ENCODE data around the gene TMEM52B.

TMEM52B gene

DNA sequence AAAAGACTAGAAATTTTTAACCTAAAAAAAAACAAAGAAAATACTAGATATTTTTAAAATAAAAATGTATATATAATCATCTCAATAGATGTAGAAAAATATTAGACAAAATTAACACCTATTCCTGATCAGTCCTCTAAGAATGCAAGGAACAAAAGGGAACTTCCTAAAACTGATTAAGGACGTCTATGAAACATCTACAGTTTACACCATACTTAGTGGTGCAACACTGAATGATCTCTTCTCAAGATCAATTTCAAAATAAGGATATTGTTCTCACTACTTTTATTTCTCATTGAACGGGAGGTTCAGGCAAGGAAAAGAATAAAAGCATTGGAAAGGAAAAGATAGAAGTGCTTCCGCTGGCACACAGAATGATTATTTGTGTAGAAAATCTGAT, 22.9 kb upstream of the TMEM52B start:
- TF ChIP-seq, protein P1, sequence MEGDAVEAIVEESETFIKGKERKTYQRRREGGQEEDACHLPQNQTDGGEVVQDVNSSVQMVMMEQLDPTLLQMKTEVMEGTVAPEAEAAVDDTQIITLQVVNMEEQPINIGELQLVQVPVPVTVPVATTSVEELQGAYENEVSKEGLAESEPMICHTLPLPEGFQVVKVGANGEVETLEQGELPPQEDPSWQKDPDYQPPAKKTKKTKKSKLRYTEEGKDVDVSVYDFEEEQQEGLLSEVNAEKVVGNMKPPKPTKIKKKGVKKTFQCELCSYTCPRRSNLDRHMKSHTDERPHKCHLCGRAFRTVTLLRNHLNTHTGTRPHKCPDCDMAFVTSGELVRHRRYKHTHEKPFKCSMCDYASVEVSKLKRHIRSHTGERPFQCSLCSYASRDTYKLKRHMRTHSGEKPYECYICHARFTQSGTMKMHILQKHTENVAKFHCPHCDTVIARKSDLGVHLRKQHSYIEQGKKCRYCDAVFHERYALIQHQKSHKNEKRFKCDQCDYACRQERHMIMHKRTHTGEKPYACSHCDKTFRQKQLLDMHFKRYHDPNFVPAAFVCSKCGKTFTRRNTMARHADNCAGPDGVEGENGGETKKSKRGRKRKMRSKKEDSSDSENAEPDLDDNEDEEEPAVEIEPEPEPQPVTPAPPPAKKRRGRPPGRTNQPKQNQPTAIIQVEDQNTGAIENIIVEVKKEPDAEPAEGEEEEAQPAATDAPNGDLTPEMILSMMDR (IDR thresholded peaks at IDR 0.05; ENCODE audit: low read depth, low read length, missing control alignments), result no peak
- H3K4me3 ChIP-seq (ENCODE audit: low read depth, low read length), result no peak overlapping the region
- no peak for DNase-seq (ENCODE audit: low read depth)
- in situ Hi-C loops (cut with HindIII; ENCODE audit: low sequenced_read_pairs), result no loop called here

DNA sequence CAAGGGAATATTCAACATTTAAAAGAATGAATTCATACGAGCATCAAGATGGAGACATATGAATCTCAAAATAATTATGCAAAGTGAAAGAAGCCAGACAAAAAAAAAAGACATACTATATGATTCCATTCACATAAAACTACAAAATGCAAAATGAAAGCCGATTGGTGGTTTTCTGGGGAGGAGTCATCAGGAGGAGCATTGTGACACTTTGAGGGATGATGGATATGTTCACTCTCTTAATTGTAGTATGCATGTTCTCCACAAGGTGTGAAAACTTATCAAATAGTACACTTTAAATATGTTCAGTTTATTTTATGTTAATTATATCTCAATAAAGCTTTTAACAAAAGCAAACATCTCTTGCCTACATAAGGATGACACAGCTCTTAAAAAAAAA, 20.4 kb upstream of the TMEM52B start:
- TF ChIP-seq, protein P1 (IDR thresholded peaks at IDR 0.05; ENCODE audit: low read depth, low read length, missing control alignments), result no peak
- no peak for DNase-seq (ENCODE audit: low read depth)
- no peak overlapping the region for H3K4me3 ChIP-seq (ENCODE audit: low read depth, low read length)
- in situ Hi-C loops (cut with HindIII; ENCODE audit: low sequenced_read_pairs), result no loop called here

DNA sequence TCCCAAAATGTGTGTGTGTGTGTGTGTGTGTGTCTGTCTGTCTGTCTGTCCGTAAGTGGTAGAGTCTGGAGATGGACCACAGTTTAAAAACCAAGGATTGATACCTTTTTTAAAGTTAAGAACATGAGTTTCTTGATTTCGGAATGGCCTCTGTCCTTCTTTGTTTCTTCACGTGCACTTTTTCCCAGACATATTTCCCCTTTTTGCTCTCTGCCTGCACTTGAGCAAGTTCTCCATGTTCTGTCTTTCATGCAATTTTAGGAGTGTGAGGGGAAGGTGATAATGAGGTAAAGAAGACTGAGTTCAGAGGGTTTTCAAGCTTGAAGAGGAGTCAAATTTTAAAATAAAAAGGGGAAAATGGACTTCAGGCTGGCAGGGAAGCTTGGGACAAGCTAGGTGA, 19.6 kb upstream of the TMEM52B start:
- in situ Hi-C loops (cut with HindIII; ENCODE audit: low sequenced_read_pairs), result no loop called here
- DNase-seq (ENCODE audit: low read depth), result no peak
- TF ChIP-seq, protein P1 (IDR thresholded peaks at IDR 0.05; ENCODE audit: low read depth, low read length, missing control alignments), result no peak
- no peak overlapping the region for H3K4me3 ChIP-seq (ENCODE audit: low read depth, low read length)

DNA sequence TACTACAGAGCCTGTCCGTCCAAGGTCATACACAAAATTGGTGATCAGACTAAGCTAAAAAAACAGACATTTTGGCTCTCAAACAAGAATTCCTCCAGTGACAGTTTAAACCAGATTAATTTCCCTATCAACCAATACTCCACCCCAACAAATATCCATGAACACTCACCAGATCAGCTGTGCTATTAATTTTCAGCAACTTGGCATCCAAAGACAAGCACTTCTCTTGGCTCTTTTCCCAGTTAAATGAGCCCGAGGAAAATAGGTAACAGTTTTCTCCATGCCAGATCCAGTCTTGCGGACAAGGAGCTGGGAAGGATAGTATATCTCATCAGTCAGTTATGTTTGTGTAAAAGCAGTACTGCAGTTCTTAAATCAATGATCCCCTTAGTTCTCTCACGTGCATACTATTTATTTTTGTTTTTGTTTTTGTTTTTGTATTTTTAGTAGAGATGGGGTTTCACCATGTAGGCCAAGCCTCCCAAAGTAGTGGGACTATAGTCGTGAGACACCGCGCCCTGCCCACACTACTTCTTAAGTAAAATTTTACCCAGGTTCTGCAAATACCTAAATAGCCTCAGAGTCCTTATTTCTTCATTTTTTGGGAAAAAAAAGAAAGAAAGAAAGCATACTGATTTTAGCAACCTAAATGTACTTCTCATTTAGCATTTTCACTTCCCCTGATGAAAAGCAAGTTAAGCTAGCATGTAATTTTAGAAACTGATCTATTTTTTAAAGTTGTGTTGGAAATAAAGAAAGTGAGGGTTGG, 18.0 kb upstream of the TMEM52B start:
- no peak overlapping the region for H3K4me3 ChIP-seq (ENCODE audit: low read depth, low read length)
- TF ChIP-seq, protein P1 (IDR thresholded peaks at IDR 0.05; ENCODE audit: low read depth, low read length, missing control alignments), result no peak
- DNase-seq (ENCODE audit: low read depth), result no peak
- in situ Hi-C loops (cut with HindIII; ENCODE audit: low sequenced_read_pairs), result loop anchor here (5.0 kb wide), 1 partner anchor 66 kb away; no protein-coding TSS in a partner anchor

DNA sequence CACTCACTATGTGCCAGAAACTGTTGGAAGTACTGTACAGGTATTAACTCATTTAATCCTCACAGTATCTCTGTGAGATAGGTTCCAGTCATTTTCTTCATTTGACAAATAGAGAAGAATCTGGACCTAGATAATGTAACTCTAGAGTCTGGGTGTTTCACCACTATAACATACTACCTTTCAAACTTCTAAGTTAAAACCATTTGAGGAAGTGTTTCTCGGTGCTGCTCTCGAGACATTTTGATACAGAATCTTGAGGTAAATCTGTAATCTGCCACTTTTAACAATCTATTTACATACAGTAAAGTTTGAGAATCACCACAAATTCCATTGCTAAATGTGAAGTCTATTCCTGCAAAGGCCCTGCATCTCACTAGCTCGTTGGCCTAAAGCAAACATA, 15.7 kb upstream of the TMEM52B start:
- no peak overlapping the region for H3K4me3 ChIP-seq (ENCODE audit: low read depth, low read length)
- DNase-seq (ENCODE audit: low read depth), result no peak
- in situ Hi-C loops (cut with HindIII; ENCODE audit: low sequenced_read_pairs), result loop anchor here (5.0 kb wide), 1 partner anchor 64 kb away; no protein-coding TSS in a partner anchor
- TF ChIP-seq, protein P1 (IDR thresholded peaks at IDR 0.05; ENCODE audit: low read depth, low read length, missing control alignments), result no peak

DNA sequence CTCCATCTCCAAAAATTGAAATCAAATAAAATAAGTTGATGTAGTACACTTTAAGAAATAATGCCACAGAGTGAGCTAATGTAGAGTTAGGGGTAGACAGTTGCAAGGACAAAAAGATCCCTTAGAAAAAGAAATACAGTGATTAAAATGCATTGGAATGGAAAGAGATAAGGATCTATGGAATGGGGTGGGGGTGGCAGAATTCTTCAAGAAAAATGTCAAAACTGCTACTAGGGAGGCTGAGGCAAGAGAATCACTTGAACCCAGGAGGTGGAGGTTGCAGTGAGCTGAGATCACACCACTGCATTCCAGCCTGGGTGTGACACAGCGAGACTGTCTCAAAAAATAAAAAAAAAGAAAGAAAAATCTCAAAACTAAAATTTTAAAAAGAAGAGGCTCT, 13.4 kb upstream of the TMEM52B start:
- in situ Hi-C loops (cut with HindIII; ENCODE audit: low sequenced_read_pairs), result no loop called here
- TF ChIP-seq, protein P1 (IDR thresholded peaks at IDR 0.05; ENCODE audit: low read depth, low read length, missing control alignments), result no peak
- H3K4me3 ChIP-seq (ENCODE audit: low read depth, low read length), result no peak overlapping the region
- DNase-seq (ENCODE audit: low read depth), result no peak

Data from astrocyte of the cerebellum (primary cell).